Parathyroid adenoma (tissue), 2 donors: ENCODE results near the gene YDJC.
"Not testable (repeated sequence)": the region's sequence is repeated elsewhere in the genome, so short reads cannot be mapped to it uniquely, and the experiment has no call there.

Experiments used
- H2AFZ ChIP-seq: fragments of 300-600 bp; sonication (generic); one replicate; pipeline ENCODE4 v1.7.0; 2017; ENCODE audit warnings: antibody characterized with exemption, mild to moderate bottlenecking
- H3K27ac ChIP-seq: fragments of 300-600 bp; sonication (generic); one replicate; pipeline ENCODE4 v1.7.0; 2017
- H3K27me3 ChIP-seq: fragments of 300-600 bp; sonication (generic); one replicate; pipeline ENCODE4 v1.7.0; 2017; ENCODE audit warnings: low read length; ENCODE audit not compliant: control insufficient read depth, insufficient read depth
- H3K36me3 ChIP-seq: fragments of 300-600 bp; sonication (generic); one replicate; pipeline ENCODE4 v1.7.0; 2017; ENCODE audit warnings: low read length; ENCODE audit not compliant: control insufficient read depth, insufficient read depth
- H3K4me1 ChIP-seq: fragments of 300-600 bp; sonication (generic); one replicate; pipeline ENCODE4 v1.7.0; 2017; ENCODE audit warnings: control low read depth
- H3K4me2 ChIP-seq: fragments of 300-600 bp; sonication (generic); one replicate; pipeline ENCODE4 v1.7.0; 2017; ENCODE audit warnings: low read length
- H3K4me3 ChIP-seq: fragments of 300-600 bp; sonication (generic); one replicate; pipeline ENCODE4 v1.7.0; 2017; ENCODE audit warnings: low read depth, low read length
- H3K79me2 ChIP-seq: fragments of 300-600 bp; sonication (generic); one replicate; pipeline ENCODE4 v1.7.0; 2017; ENCODE audit warnings: control low read depth
- H3K9ac ChIP-seq: fragments of 300-600 bp; sonication (generic); one replicate; pipeline ENCODE4 v1.7.0; 2017; ENCODE audit warnings: mild to moderate bottlenecking
- H3K9me3 ChIP-seq: fragments of 300-600 bp; sonication (generic); one replicate; pipeline ENCODE4 v1.7.0; 2017; ENCODE audit warnings: low read length; ENCODE audit not compliant: control insufficient read depth
- CTCF ChIP-seq: fragments of 300-600 bp; sonication (generic); IDR thresholded peaks from one replicate; pipeline ENCODE4 v1.7.0; 2017; ENCODE audit warnings: antibody characterized with exemption, mild to moderate bottlenecking
- donor health status: primary hyperparathyroidism.

The YDJC gene

GRCh38 chr22:21629255-21630149 is at the start of gene YDJC:
Gene YDJC (minus strand): TSS chr22:21630022. CDS start chr22:21630014, 8 bp downstream.
- peak within 1 kb of the TSS; percentile 65 for H3K27ac ChIP-seq

GRCh38 chr22:21679383-21679782 is 49.6 kb upstream of the YDJC start:
- H3K9me3 ChIP-seq = no peaks in the 10 kb centered on the region
- H3K4me3 ChIP-seq = no peak overlapping the region
- H3K36me3 ChIP-seq = no peaks in the 10 kb centered on the region
- no peak overlapping the region for H3K9ac ChIP-seq
- no peak overlapping the region for H2AFZ ChIP-seq
- H3K27ac ChIP-seq = no peak overlapping the region
- no peaks in the 10 kb centered on the region for H3K4me1 ChIP-seq
- no peak for TF ChIP-seq CTCF
- H3K4me2 ChIP-seq = no peak overlapping the region
- H3K27me3 ChIP-seq = no peaks in the 10 kb centered on the region
- no peaks in the 10 kb centered on the region for H3K79me2 ChIP-seq

More at GRCh38 chr22:21629255-21630149, at the start of gene YDJC:
- H3K27me3 ChIP-seq = no peaks in the 10 kb centered on the region
- H3K79me2 ChIP-seq = no peaks in the 10 kb centered on the region
- no peaks in the 10 kb centered on the region for H3K36me3 ChIP-seq
- H3K4me3 ChIP-seq = peak within 1 kb of the TSS; percentile 96
- peaks cover 4% of the 10 kb centered on the region for H3K4me1 ChIP-seq
- no peaks in the 10 kb centered on the region for H3K9me3 ChIP-seq
- peak; percentile 30 for TF ChIP-seq CTCF
- no peak within 1 kb of the TSS for H3K9ac ChIP-seq
- peak within 1 kb of the TSS; percentile 97 for H3K4me2 ChIP-seq
- peak within 1 kb of the TSS; percentile 78 for H2AFZ ChIP-seq

- not testable (repeated sequence) for H3K9ac ChIP-seq, H3K27ac ChIP-seq, H3K79me2 ChIP-seq, H2AFZ ChIP-seq, H3K9me3 ChIP-seq, H3K4me1 ChIP-seq, H3K27me3 ChIP-seq, H3K4me3 ChIP-seq, H3K36me3 ChIP-seq, H3K4me2 ChIP-seq
Measured at GRCh38 chr22:21678842-21679241, 49.0 kb upstream of the YDJC start.

GRCh38 chr22:21677606-21678443 is 48.0 kb upstream of the YDJC start:
- no peak for TF ChIP-seq CTCF
- no peak overlapping the region for H3K9ac ChIP-seq
- no peaks in the 10 kb centered on the region for H3K9me3 ChIP-seq
- H3K4me2 ChIP-seq = no peak overlapping the region
- H2AFZ ChIP-seq = no peak overlapping the region
- no peak overlapping the region for H3K27ac ChIP-seq
- H3K4me3 ChIP-seq = no peak overlapping the region
- no peaks in the 10 kb centered on the region for H3K79me2 ChIP-seq
- no peaks in the 10 kb centered on the region for H3K27me3 ChIP-seq
- no peaks in the 10 kb centered on the region for H3K4me1 ChIP-seq
- H3K36me3 ChIP-seq = no peaks in the 10 kb centered on the region

- Histone ChIP-seq H3K27me3 (no peaks in the 10 kb centered on the region), H3K79me2 (no peaks in the 10 kb centered on the region), H3K4me1 (no peaks in the 10 kb centered on the region), H3K36me3 (no peaks in the 10 kb centered on the region), H2AFZ (no peak overlapping the region), H3K4me2 (no peak overlapping the region), H3K4me3 (no peak overlapping the region), H3K9me3 (no peaks in the 10 kb centered on the region), H3K9ac (no peak overlapping the region), H3K27ac (no peak overlapping the region)
- no peak for TF ChIP-seq CTCF
Measured at GRCh38 chr22:21674638-21675245, 44.9 kb upstream of the YDJC start.
